IMR-90 (cell line): Measurements from ENCODE around the gene CLASP1.
A peak's percentile ranks its signal among the peaks of the same experiment; 100 is the strongest.

Source experiments
- CEBPB ChIP-seq: IDR thresholded peaks from 2 replicates; pipeline ENCODE4 v1.6.1; 2012; ENCODE audit warnings: low read depth, low read length, improper control_type of control experiment
- MAFK ChIP-seq: IDR thresholded peaks from 2 replicates; pipeline ENCODE4 v1.6.1; 2012; ENCODE audit warnings: low read depth, low read length, improper control_type of control experiment
- MAZ ChIP-seq: IDR thresholded peaks from 2 replicates; pipeline ENCODE4 v1.6.1; 2012; ENCODE audit warnings: low read depth, mild to moderate bottlenecking, low read length, improper control_type of control experiment, moderate library complexity, borderline replicate concordance
- MXI1 ChIP-seq: IDR thresholded peaks from 2 replicates; pipeline ENCODE4 v1.6.1; 2012; ENCODE audit warnings: low read depth, mild to moderate bottlenecking, low read length, moderate library complexity, borderline replicate concordance
- NFE2L2 ChIP-seq: fragments of 150-350 bp; IDR thresholded peaks from 2 replicates; pipeline ENCODE4 v1.6.1; 2016; ENCODE audit warnings: low read depth, mild to moderate bottlenecking, low read length
- POLR2A ChIP-seq: IDR thresholded peaks from 2 replicates; pipeline ENCODE4 v1.6.1; 2012; ENCODE audit warnings: mild to moderate bottlenecking, low read depth, low read length
- RAD21 ChIP-seq: IDR thresholded peaks from 2 replicates; pipeline ENCODE4 v1.6.1; 2012; ENCODE audit warnings: low read length, improper control_type of control experiment
- RCOR1 ChIP-seq: IDR thresholded peaks from 2 replicates; pipeline ENCODE4 v1.6.1; 2012; ENCODE audit warnings: mild to moderate bottlenecking, low read length, improper control_type of control experiment; ENCODE audit not compliant: insufficient replicate concordance
- RFX5 ChIP-seq: IDR thresholded peaks from 2 replicates; pipeline ENCODE4 v1.8.0; 2012; ENCODE audit warnings: low read depth, mild to moderate bottlenecking, low read length, moderate library complexity
- SMC3 ChIP-seq: fragments of 150-350 bp; IDR thresholded peaks from 2 replicates; pipeline ENCODE4 v1.6.1; 2016; ENCODE audit warnings: low read depth, mild to moderate bottlenecking, antibody characterized with exemption, low read length, moderate library complexity
- TF ChIP-seq, protein P1 (sequence below): conservative IDR thresholded peaks from 2 replicates; pipeline ENCODE4 v1.5.1; 2012; ENCODE audit warnings: mild to moderate bottlenecking, low read depth, low read length, improper control_type of control experiment
- TF ChIP-seq, protein P2 (sequence below): fragments of 150-350 bp; IDR thresholded peaks from 2 replicates; pipeline ENCODE4 v1.6.1; 2017; ENCODE audit warnings: mild to moderate bottlenecking, antibody characterized with exemption, low read length, low read depth

DNA sequence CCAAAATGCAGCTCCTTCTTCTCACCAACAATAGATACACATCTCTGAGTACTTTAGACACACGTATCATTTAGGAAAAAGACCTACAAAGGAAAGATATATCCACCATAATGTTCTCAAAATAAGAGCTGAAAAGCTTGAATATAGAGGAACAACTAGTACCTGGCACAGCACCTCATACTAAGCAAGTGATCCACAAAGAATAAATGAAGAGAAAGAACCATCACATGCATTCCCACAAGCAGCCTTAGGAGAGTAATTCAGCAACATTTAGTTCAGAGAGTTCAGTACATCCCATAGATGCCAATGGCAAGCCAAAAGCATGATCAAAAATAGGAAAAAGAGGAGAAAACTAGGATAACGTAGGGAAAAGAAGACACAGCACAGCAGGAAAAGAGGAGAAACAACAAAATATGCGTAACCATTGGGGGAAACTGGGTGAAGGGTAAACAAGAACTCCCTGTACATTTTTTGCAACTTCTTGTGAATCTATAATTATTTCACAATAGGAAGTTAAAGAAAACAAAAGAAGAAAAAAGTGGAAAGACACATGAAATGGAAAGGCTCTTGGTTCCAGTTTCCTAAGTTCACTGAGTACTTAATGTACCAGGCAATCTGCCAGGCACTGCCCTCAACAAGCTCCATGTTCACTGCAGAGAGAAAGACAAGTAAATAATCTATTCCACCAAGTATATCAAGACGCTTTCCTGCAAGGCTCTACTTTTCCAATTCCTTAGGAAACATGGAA is 22.3 kb downstream of the CLASP1 start:
- TF ChIP-seq MXI1 (no peak), POLR2A (no peak), CEBPB (peak; percentile 41; the same call in 1 of the 2 replicates), NFE2L2 (no peak), RCOR1 (no peak), SMC3 (no peak), RAD21 (no peak), RFX5 (no peak), MAFK (no peak), MAZ (no peak)
- TF ChIP-seq, protein P1, sequence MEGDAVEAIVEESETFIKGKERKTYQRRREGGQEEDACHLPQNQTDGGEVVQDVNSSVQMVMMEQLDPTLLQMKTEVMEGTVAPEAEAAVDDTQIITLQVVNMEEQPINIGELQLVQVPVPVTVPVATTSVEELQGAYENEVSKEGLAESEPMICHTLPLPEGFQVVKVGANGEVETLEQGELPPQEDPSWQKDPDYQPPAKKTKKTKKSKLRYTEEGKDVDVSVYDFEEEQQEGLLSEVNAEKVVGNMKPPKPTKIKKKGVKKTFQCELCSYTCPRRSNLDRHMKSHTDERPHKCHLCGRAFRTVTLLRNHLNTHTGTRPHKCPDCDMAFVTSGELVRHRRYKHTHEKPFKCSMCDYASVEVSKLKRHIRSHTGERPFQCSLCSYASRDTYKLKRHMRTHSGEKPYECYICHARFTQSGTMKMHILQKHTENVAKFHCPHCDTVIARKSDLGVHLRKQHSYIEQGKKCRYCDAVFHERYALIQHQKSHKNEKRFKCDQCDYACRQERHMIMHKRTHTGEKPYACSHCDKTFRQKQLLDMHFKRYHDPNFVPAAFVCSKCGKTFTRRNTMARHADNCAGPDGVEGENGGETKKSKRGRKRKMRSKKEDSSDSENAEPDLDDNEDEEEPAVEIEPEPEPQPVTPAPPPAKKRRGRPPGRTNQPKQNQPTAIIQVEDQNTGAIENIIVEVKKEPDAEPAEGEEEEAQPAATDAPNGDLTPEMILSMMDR: no peak
- TF ChIP-seq, protein P2, sequence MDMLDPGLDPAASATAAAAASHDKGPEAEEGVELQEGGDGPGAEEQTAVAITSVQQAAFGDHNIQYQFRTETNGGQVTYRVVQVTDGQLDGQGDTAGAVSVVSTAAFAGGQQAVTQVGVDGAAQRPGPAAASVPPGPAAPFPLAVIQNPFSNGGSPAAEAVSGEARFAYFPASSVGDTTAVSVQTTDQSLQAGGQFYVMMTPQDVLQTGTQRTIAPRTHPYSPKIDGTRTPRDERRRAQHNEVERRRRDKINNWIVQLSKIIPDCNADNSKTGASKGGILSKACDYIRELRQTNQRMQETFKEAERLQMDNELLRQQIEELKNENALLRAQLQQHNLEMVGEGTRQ: no peak
